CD4-positive, alpha-beta T cell treated with Interleukin-4 for 1 hour (primary cell): ENCODE measurements around the gene BTBD9.

Source experiments
- DNase-seq, 2 donors: peaks; one replicate each; pipeline ENCODE4 v3.0.0-alpha.2; 2020 to 2022

The BTBD9 gene

DNA sequence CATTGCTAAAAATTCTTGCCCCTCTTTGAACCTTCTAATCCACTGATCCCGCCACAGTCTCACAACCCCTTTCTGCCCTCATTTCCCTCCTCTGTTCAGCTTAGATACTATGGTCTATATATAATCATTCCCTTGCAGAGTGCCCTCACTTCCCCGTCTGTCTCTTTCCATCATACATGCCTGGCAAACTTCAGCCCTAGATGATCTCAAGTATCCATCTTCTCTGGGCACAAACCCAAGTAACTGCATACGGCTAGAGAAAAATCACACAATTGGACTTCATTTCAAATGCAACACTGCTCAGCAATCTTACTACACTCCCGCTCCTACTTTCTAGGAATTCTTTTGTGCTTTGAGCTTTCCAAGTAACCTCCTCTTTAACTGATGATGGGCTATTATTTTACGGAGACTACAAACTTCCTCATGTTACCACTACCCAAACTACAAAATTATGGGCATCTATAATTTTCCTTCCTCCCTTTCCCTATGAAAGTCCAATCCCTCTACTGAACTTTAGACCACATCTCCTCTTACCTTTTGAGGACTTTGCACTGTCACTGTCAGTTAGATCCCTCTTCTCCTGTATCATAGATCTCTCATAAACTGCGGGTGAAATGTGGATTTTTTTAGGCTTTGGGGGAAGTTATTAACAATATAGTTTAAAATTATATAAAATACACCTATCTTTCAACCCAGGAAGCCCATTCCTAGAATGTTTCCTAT lies 135.6 kb downstream of the BTBD9 start:
- DNase-seq, result no peak

DNA sequence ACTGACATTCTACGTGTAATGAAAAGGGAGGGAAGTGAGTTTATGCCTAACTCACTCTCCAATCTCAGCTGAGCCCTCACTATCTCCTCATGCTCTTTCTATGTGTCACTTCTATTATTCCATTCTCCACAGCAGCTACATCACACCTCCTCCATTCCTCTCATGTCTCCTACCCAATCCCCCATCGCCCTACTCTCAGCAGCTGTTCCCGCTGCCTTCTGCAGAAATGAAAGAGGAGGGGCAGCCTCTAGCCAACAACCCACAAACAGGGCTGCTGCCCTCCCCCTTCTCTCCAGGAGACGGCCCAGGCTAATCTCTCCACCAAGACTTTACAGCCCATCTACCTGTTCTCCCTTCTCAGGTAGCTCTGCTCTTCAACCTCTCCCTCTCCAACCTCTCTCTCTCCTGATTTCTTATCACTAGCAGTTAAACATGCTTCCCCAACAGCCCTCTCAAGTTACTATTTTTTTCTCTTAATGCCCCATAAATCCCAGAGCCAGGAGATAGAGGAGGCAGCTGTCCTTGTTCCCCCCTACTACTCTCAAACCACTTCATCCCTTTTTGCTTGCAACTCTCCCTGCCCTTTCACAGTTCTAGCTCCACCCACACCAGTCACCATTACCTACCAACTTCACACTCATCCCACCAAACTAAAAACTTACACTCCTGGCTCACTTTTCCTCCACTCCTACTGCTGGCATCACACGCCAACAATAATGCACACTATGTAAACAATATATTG lies 136.5 kb downstream of the BTBD9 start:
- no peak for DNase-seq

DNA sequence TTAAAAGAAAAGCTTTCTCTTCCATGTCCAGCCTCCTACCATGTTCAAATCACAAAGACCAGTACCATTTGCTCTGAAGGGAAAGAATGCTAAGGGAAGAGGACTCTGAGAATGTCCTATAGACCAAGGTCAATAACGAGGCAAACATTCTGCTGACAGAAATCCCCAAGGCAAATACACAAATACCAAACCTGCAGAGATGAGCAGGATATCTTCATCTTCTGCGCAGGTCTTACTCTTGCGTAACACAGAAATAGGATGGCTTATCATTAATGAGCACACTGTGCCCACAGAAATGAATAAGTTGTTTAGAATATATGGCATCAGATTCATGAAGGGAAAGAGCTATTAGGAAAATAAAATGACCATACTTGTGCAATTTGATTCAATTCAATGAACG lies 137.3 kb downstream of the BTBD9 start:
- no peak for DNase-seq

DNA sequence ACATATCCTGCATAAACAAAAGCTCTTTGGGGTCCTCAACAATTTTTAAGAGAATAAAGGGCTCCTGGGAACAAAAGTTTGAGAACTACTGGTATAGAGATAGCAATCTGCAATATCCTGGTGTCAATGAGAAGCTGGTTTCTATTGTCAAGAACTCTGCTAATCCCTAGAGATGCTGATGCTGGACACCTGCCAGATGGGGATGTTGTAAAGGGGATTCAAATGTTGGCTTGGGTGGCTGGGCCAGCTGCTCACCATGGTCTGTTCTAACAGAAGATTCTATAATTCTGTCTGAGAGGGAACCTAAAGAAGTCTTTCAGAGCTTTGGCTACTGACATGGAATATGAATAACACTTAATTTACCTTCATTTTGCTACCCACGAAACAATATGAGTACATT lies 137.8 kb downstream of the BTBD9 start:
- DNase-seq, result no peak

DNA sequence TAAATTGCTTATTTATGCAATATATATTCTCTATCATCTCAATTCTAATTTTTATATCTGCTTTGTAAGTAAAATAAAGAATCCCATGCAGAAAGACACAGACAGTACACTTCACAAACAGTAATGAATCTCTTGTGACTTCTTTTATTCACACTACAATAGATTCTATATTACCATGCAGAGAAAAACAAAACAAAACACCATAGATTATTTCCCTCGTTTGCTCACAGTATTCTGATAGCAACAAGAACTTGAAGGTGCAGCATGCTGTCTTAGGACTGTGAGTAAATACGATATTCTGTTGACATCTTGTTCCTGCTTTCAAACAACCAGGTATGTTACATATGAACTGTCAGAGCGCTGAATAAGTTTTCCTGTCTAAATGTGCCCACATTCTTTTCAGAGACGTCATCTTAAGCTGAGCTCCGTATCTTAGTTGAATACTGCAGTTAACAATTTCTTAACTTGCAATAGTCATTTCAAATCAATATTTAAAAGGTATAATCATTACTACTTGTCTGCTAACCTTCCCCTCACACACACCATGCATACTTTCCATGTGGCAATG lies 140.1 kb downstream of the BTBD9 start:
- no peak for DNase-seq

DNA sequence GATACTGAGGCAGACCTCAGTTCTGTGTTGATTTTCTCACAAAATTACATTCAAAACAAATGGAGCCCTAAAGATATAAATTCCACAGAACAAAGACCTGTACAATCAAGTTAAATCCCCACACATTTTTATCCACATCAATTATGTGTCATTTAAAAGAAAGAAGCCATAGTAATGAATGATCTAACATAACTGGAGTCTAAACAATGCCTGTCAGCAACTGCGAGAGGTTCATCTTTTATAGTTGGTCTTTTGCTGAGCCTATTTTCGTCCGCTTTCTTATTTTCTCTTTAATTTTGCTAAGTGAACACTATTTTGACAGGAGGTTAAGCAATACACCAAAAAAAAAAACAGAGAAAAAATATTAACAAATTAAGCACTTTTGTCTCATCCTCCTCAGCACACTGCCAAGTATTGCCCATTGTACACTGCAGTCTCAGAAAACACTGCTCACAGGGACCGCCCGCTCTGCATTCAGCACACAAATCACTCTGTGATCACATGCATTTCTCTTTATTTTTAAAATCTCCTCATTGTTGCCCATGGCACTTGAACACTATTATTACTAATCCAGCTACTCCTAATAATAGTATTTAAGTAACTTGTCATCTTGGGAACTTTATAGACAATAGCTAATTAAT lies 140.8 kb downstream of the BTBD9 start:
- DNase-seq, result no peak

DNA sequence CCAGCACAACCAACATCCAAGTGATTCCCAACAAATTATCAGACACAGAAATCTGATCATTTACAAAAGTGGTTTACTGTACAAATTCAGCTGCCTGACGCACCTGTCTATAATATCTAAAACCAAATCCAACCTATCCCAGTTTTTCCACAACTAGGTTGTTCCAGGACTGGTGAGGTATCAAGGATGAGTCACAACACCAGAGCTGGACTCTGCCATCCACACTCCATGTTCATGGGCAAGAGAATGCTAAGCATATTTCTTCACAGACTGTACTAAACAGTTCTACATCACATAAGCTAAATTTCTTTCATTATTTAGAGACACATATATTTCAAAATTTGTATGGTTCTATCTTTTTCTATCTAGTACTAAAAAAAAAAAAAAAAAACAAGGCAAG lies 141.6 kb downstream of the BTBD9 start:
- DNase-seq, result no peak

DNA sequence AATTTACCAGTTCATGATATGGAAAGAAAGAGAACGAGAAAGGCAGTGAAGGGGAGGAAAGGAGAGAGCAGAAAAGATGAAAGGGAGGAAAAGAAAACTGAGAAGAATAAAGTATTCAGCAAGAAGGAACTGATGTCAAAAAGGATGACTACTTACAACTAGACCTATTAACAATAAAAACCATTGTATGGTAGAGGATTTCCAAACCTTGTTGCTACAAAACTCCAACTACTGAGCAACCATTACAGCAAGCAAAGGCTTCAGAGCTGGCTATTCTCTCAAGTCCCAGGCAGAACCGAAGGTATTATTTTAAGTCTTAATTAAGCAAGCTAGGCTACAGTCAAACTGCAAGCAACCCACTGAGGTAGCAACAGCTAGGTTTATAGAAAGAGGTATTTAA lies 142.2 kb downstream of the BTBD9 start:
- DNase-seq, result no peak

DNA sequence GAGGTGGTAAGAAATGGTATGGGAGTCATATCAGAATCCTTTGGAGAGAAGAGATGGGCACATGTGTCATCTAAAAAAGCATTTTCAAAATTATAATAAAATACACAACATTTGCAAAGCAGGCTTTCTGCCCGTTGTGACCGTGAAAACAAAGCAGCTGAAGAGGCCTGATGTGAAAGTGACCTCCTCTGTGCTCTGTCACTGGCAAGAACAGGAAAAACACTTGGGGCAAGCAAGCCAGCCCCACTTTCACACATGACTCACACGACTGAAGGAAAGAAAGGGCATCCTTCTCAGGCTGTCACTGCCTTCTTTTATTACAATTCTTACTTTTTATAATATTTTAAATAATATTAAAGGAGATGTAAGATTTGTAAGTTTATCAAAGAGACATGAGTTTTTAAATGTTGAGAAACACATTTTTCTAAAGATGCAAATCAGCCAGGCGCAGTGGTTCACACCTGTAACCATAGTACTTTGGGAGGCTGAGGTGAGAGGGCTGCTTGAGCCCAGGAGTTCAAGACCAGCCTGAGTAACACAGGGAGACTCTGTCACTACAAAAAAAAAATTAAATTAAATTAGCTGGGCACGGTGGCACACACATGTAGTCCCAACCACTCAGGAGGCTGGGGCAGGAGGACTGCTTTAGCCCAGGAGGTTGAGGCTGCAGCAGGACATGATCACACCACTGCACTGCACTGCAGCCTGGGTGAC lies 143.7 kb downstream of the BTBD9 start:
- no peak for DNase-seq

DNA sequence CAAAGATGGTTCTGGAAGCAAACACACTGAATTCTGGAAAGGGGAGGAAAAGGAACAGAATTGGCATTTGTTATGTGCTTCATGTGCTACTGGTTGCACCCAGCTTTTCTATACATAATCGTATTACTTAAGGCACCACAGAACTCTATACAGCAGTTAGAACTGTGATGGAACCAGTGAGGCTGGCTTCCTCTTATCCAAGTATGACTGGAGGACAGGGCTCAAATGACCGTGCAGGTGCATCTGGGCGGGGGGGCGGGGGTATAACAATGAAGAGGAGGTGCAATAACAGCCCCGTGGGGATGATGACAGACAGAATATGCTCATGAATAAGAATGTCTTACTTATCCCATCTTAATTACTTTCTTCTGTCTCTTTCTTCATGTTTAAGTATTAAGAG lies 144.2 kb downstream of the BTBD9 start:
- no peak for DNase-seq

DNA sequence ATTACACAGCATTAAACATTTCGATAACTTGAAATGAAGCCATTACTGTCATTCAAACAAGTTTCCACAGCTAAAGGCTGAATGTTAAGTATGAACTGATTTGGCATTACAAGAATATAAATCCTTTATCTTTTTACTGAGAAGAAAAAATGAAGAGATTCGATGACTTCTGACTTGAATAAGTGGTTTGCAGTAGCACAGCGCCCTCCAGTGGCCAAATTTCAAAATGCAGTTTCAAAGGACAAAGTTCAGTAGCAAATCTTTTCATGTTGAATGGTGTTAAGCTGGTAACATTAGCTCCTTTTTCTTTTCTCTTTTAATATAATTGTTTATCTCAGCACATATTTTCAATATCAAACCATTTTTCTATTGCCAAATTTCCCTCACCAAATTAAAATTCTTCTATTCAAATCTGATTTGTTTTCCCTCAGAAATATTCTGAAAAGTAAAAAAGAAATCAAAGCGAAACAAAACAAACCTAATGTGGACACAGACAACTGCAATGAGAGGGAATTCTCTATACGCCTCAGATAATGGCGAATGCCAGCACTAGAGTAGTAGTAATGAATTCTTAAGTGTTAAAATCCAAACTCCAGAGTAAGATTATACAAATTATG lies 145.7 kb downstream of the BTBD9 start:
- peak; percentile 71 to 76 for DNase-seq

DNA sequence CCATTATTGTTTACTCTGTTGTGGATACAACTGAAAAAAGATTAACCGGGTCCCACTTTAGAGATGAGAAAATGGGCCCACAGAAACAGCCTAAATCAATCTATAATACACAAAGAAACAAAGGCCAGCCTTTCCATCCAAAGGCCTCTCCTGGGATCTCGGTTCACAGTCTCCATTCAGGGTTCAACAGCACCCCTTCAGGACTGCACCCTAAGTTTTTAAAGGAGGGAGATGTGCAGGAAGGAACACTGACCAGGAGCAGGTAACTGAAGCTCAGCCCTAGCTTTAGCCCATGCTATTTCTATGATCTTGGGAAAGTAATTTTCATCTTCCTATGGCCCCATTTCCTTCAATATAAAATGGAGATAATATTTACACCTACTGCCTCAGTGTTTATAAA lies 147.7 kb downstream of the BTBD9 start:
- no peak for DNase-seq

DNA sequence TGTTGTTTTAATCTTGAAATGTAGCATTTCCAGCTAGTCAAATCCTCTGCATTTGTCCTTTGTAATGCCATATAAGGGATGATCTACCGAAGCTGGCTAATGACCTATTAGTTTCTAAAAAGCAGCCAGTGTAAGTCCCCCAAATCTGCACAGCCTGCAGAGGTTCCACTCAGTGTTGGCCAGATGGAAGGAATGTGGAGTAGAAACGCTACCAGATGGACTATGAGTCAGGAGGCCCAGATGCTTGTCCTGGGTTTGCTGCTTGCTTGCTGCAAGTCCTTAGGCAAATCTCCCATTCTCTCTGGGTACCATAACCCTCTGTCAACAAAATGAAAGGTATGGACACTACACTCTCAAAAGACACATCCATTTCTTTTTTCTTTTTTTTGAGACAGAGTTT lies 149.8 kb downstream of the BTBD9 start:
- DNase-seq, result no peak

DNA sequence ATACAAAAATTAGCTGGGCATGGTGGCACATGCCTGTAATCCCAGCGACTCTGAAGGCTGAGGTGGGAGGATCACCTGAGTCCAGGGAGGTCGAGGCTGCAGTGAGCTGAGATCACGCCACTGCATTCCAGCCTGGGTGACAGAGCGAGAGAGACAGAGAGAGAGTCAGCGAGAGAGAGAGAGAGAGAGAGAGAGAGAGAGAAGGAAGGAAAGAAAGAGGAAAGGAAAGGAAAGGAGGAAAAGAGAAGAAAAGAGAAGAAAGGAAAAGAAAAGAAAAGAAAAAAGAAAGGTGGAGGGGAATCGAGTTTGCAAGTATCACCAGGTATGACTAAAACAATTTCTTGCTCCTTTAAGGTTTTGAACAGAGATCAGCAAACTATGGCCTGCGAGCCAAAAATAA lies 152.3 kb downstream of the BTBD9 start:
- no peak for DNase-seq

DNA sequence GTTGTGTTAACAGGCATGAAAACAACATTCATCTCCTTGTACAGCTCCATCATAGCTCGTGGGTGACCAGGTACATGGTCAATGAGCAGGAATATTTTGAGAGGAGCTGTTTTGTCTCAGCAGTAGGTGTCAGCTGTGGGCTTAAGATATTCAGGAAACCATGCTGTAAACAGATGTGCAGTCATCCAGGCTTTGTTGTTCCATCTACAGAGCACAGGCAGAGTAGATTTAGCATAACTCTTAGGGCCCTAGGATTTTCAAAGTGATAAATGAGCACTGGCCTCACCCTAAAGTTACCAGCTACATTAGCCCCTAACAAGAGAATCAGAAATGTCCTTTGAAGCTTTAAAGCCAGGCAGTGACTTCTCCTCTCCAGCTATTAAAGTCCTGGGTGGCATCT lies 154.2 kb downstream of the BTBD9 start:
- DNase-seq, result no peak

DNA sequence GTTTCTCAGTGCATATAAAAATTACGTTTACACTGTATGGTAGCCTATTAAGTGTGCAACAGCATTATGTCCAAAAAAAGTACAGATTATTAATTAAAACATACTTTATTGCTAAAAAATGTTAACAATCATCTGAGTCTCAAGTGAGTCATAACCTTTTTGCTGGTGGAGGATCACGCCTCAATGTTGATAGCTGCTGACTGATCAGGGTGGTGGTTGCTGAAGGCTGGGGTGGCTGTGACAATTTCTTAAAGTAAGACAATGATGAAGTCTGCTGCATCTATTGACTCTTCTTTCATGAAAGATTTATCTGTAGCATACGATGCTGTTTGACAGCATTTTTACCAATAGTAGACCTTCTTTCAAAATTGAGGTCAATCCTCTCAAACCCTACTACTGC lies 155.1 kb downstream of the BTBD9 start:
- DNase-seq, result no peak

DNA sequence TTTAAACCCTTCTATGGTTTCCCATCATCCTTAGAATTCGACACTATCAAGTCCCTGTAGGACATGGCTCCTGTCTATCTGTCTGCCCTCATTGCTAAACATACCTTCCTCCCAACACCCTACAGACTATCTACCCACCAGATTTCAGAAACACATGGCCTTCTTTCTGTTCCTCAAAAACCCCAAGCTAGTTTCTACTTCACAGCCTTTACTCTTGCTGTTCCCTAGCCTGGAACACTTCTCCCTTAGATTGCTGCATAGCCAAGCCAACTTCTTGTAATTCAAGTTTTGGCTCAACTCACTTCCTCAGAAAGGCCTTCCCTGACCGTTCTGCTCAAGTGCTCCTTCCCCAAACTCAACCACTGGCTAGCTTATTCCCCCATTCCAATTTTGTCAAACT lies 156.2 kb downstream of the BTBD9 start:
- DNase-seq, result peak in 1 of 2 donors; percentile 14

DNA sequence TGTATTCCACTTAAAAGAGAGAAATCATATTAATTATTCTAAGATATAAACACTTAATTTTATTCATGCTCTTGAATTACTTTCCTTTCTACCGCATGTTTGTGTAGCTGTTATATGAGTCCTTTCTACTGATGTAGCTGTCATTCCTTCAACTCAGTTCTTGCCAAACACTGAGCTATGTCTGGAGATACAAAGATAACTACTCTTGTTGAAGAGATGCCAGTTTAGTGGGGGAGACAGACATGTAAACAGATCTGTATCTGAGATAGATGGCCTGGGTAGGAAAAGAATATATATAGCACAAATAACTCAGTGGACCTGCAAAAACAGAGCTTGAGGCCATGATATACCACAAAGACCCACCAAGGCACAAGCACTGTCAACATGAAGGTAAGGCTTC lies 157.3 kb downstream of the BTBD9 start:
- DNase-seq, result no peak

DNA sequence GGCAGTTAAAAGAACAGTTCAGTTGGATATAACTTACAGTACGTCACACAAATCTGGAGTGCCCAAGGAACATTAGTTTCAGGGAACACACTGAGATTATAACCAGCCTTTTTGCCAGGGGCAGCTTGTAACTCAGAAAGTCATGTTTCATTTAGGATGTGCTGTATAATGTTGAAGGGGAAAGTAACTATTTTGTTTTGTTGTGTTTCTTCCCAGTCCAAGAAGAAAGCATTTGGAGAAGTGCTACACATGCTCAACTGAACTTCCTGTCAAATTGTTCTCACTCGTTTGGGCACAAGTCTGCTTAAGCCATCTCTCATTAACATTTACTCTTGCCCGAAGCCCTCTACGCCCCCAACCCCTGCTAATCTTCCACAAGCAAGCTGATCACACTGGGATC lies 157.9 kb downstream of the BTBD9 start:
- no peak for DNase-seq

DNA sequence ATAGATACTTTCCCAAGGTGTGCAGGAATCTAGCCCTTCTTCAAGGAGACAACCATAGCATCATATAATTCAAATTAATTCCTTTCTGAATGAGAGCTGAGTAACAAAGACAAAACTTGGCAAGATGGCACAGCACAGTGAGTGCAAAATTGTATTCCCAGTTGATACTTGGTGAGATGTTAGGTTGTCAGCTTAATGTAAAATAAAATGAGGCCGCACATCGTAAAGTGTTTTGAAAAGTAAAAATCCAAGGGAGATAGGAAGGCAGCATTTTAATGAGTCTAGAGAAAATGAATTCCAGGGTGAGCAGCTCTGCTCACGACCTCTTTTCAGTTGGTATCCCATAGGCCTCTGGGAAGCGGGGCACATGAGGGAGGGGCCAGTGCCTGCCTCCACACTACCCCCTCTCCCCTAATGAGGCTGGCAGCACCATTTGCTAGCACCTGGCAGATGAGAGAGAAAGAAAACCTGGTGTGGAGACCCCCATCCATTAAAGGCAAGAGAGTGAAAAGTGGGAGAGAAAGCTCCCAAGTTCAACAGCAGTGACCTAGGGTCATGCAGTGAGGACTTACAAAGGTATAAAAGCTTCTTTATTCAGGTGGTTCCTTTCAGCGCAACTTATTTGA lies 158.4 kb downstream of the BTBD9 start:
- DNase-seq, result no peak

DNA sequence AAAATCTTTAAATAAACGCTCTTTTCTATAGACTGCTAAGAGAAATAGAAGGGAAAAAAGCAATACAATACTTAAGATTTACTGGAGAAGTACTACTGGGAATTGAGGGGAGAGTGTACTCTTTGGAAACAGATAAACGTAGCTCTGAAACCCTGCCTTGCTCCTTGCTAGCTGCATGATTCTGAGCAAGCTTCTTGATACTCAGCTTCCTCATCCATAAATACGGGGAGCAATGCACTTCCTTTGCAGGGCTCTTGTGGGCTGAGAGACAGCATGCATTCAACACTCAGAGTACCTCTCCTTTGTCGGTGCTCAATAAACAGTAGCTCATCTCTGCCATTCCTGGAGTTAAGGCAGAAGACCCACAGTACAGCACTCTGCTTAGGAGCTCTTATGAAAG lies 159.7 kb downstream of the BTBD9 start:
- DNase-seq, result no peak

DNA sequence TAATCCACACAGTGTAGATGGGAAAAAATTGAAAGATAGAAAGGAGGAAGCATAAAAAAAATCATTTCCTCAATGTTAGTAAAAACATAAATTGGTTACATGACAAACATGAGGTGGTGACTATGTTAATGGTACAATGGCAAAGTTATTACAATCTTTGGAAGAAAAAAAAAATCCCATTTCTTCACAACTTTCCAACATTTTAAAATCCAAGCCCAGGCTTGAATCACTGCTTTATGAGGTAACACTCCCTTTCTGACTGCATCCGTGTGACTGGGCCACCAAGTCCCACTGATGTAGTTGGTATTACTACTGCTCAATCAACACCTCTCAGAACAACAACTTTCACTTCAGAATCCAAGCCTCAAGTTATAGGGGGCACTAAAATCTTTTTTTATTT lies 160.4 kb downstream of the BTBD9 start:
- DNase-seq, result no peak
